GM19239 (cell line): ENCODE data around the gene MGAT5B.

ENCODE experiments used
- DNase-seq: peaks from one replicate; pipeline ENCODE4 v3.0.0; 2011; ENCODE audit warnings: low spot score; ENCODE audit not compliant: insufficient read length
- FAIRE-seq: peaks from 2 replicates; lab custom pipeline; 2011; peaks lifted over from hg19 to GRCh38; lab: Jason Lieb, UNC

Gene MGAT5B

GRCh38 chr17:76921340-76922036 lies 53.3 kb downstream of the MGAT5B start:
- no peak for FAIRE-seq

GRCh38 chr17:76922084-76922483 lies 53.9 kb downstream of the MGAT5B start:
- DNase-seq (no peak), FAIRE-seq (no peak)

More at GRCh38 chr17:76921340-76922036, 53.3 kb downstream of the MGAT5B start:
- no peak for DNase-seq

GRCh38 chr17:76922967-76923366 lies 54.8 kb downstream of the MGAT5B start:
- no peak for FAIRE-seq
- no peak for DNase-seq

- DNase-seq (no peak), FAIRE-seq (no peak)
Measured at GRCh38 chr17:76923491-76923890, 55.3 kb downstream of the MGAT5B start.

GRCh38 chr17:76924345-76925342 lies 56.4 kb downstream of the MGAT5B start:
- FAIRE-seq = no peak

GRCh38 chr17:76925441-76925891 lies 57.3 kb downstream of the MGAT5B start:
- FAIRE-seq (no peak), DNase-seq (no peak)

More at GRCh38 chr17:76924345-76925342, 56.4 kb downstream of the MGAT5B start:
- no peak for DNase-seq

- DNase-seq (no peak), FAIRE-seq (no peak)
Measured at GRCh38 chr17:76926237-76926866, 58.1 kb downstream of the MGAT5B start.

GRCh38 chr17:76927577-76927976 lies 59.4 kb downstream of the MGAT5B start:
- no peak for FAIRE-seq
- no peak for DNase-seq

- no peak for DNase-seq
- no peak for FAIRE-seq
Measured at GRCh38 chr17:76927982-76928381, 59.8 kb downstream of the MGAT5B start.

- FAIRE-seq (no peak), DNase-seq (no peak)
Measured at GRCh38 chr17:76929148-76929547, 60.9 kb downstream of the MGAT5B start.

- FAIRE-seq (no peak), DNase-seq (no peak)
Measured at GRCh38 chr17:76929601-76930000, 61.4 kb downstream of the MGAT5B start.

- DNase-seq (no peak), FAIRE-seq (no peak)
Measured at GRCh38 chr17:76930107-76930506, 61.9 kb downstream of the MGAT5B start.

- FAIRE-seq (no peak), DNase-seq (no peak)
Measured at GRCh38 chr17:76932402-76933333, 64.5 kb downstream of the MGAT5B start.

- no peak for DNase-seq
- no peak for FAIRE-seq
Measured at GRCh38 chr17:76934561-76935320, 66.5 kb downstream of the MGAT5B start.

GRCh38 chr17:76935331-76935730 lies 67.1 kb downstream of the MGAT5B start:
- DNase-seq (no peak), FAIRE-seq (no peak)

GRCh38 chr17:76937238-76937637 lies 69.0 kb downstream of the MGAT5B start:
- no peak for DNase-seq
- FAIRE-seq = no peak

- DNase-seq (no peak), FAIRE-seq (no peak)
Measured at GRCh38 chr17:76938009-76938408, 69.8 kb downstream of the MGAT5B start.

GRCh38 chr17:76940295-76940694 lies 72.1 kb downstream of the MGAT5B start:
- DNase-seq (no peak), FAIRE-seq (no peak)
